Stimulated activated CD8-positive, alpha-beta memory T cell treated with anti-CD3 and anti-CD28 coated beads, Interleukin-12 subunit alpha, Interleukin-12 subunit beta, amount 100 ng/mL, for 4 hours (primary cell): ENCODE data around the gene CMTM8.

Experiments
- DNase-seq: peaks from one replicate; pipeline ENCODE4 v3.0.0-alpha.2; 2020; ENCODE audit warnings: low read depth

CMTM8 gene

GRCh38 chr3:32229565-32229964 lies 8.9 kb upstream of the CMTM8 start:
- no peak for DNase-seq

GRCh38 chr3:32236377-32236776 lies 2.1 kb upstream of the CMTM8 start:
- DNase-seq = no peak

DNA sequence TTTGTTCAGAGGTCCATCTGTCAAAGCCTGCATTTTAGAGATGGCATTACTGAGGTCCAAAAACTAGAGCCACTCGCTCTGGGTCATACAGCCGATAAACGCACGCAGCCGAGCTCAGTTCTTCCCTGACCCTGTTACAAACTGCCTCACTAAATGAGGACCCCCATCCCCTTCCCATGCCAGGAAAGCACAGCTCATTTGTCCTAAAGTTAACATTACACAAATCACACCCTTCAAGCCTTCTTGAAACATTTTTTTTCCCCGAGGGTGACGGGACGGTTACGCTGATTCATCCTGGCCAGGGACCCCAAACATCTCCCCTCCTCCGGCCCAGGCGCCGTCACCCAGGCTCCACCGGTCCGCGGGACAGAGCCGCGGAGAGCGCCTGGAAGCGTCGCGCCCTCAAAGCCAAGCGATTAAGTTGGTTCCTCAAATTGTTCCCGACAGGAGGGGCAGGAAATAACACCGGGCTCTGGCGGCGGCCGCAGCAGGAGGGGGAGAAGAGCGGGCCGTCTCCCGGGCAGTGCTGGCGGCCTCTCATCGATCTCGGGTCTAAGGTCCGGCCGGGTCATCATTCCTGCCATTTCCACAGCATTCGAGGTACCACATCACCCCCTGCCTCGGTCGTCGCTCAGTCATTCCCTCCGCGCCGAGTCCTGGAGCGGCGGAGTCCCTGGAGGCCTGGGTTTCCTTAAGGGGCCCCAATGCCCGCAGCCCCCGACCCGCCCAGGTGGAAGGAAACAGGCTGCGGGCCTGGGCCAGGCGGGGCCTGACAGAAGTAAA lies 619 bp upstream of the CMTM8 start:
- no peak for DNase-seq

DNA sequence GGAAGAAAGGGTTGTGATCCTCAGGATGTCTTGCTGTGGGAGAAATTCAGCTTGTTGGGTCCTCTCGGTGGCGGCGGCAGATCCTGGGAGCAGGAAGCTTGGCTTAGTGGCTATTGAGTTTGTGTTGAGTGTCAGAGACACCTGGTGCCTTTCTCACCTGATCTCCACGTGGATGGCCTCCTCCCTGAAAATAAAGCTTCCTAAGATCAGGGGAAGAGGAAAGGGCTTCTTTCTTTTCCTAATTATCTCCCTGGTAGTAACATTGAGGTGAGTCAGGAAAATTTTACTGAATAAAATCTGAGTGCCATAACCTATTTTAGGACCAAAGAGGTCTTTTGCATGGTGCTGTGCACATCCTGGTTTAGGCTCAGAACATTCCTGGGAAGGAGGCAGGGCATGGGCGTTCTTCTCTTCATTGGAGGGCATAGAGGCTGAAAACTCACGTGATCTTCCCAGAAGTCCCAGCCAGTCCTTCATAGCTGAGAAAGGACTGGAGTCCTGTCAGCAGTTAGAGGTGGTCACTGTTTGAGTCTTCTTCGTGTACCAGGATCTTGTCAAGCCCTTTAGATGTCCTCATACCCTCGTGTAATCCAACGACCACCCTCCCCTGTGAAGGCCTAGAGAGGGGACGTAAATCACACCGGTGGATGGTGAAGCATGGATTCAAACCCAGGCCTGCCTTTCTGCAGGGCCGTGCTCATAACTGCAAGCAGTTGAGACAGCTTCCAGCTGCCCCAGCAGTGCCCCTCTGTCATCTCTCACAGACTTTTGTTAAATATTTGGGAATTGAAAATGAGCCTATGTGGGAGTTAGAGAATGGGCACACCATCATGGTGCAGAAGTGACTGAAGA lies 1.1 kb downstream of the CMTM8 start:
- no peak for DNase-seq

DNA sequence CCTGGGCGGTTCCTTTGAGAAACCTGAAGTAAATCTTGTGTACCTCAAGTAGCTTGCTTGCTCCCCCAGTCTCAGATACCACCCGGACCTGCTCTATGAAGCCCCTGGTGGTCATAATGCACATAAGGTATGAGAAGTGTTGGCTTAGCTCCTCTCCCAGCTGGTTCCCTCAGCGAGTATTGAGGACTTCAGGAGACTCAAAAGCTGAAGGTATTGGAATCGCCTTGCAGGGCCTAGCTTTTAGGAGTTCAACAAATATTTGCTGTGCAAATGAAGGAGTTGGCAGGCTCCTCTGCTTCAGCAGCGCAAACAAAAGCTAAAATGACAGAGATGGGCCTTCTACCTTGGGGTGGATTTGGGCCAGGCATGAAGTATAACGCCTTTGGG lies 1.7 kb downstream of the CMTM8 start:
- DNase-seq = no peak

GRCh38 chr3:32241100-32241499 lies 2.6 kb downstream of the CMTM8 start:
- no peak for DNase-seq

- DNase-seq = no peak
These were observed 5.0 kb downstream of the CMTM8 start for GRCh38 chr3:32243519-32243918.

GRCh38 chr3:32245200-32245599 lies 6.7 kb downstream of the CMTM8 start:
- no peak for DNase-seq

- no peak for DNase-seq
These were observed 7.7 kb downstream of the CMTM8 start for GRCh38 chr3:32246079-32246675.

- no peak for DNase-seq
These were observed 10.8 kb downstream of the CMTM8 start for GRCh38 chr3:32249184-32249782.

- DNase-seq = no peak
These were observed 15.8 kb downstream of the CMTM8 start for GRCh38 chr3:32254268-32254667.

DNA sequence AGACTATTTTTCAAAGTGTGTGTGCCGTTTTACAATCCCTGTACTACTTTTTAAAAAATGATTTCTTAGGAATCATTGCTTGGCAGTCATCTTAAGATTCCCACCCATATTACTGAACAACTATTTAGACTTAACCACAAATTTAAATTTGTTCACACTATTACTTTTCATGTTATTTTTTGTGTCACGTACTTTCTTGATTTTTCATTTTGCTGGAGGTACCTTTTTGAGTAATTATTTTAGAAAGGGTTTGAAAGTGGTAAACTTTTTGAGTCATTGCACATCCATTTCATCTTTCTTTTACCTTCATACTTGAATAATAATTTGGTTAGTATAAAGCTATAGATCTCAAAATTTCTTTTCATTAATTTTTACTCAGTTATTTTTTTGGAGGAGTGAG lies 16.9 kb downstream of the CMTM8 start:
- no peak for DNase-seq

GRCh38 chr3:32256206-32256605 lies 17.7 kb downstream of the CMTM8 start:
- no peak for DNase-seq

DNA sequence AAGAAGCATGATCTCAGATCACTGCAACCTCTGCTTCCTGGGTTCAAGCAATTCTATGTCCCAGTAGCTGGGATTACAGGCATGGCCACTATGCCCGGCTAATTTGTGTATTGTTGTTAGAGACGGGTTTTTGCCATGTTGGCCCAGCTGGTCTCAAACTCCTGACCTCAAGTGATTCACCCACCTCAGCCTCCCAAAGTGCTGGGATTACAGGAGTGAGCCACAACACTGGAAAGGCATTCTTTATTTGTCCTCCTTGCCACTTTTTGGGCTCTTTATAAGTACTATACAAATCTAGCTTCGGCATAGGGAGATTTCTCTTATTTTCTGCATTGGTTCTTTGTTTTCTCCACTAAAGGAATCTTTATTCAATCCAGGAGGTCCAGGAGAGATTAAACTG lies 18.6 kb downstream of the CMTM8 start:
- no peak for DNase-seq

DNA sequence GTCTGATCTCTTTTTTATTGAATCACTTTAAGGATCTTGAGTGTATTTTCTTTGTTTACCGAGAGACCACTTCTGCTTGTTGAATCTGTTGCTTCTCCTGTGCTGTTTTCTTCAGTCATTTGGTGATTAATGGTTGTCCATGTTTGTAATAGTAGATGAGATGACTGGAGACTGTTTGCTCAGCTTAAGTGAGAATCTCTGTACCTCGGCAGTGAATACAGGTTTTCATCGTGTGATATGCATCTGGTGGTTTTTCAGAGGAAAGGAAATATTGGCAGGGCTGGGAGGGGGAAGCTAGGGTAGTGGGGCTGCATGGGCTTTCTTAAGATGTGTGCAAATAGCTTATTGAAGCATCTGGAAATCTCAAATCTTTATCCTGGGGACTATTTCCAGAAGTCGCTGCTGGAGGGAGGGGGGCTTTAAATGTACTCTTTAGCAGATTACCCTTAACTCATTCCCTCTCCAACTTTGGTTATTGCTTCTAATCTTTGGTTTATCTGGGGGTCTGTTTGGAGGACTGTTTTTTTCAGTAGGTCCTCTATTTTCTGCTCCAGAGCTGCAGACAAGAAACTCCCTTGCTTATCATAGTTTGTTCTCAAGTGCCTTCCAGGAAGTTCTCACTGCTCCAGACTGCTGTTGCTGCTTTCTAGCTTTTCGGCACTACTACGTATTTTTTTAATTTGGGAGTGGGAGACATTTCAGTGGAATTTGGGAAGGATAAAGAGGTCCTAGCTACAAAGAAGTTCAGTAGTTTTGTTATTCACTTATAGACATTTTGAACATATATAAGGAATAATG lies 19.4 kb downstream of the CMTM8 start:
- no peak for DNase-seq

GRCh38 chr3:32258869-32259268 lies 20.4 kb downstream of the CMTM8 start:
- no peak for DNase-seq

- no peak for DNase-seq
These were observed 23.1 kb downstream of the CMTM8 start for GRCh38 chr3:32261545-32261944.

GRCh38 chr3:32262201-32262600 lies 23.7 kb downstream of the CMTM8 start:
- DNase-seq = no peak

DNA sequence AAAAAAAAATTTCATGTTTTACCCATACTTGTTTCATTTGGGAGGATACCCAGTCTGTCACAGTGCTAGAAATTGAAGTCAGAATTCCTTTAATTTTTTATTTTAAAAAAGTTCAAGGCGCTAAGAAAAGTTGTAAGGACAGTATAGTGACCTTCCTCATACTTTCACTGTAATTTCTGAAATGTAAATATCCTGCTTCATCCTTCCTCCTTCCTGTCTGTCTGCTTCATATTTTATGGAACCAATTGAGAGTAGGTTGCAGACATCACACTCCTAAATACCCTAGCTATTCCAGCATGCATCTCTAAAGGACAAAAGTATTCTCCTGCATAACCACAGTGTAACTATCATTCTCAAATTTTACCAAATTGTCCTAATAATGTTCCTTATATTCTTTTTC lies 35.8 kb downstream of the CMTM8 start:
- no peak for DNase-seq

- no peak for DNase-seq
These were observed 37.0 kb downstream of the CMTM8 start for GRCh38 chr3:32275506-32275905.

- DNase-seq = no peak
These were observed 37.9 kb downstream of the CMTM8 start for GRCh38 chr3:32276279-32276841.
